Tibial artery (tissue), 4 donors: ENCODE data around the gene CRMP1.

Experiments
- DNase-seq, 2 donors: peaks; one replicate each; pipeline ENCODE4 v3.0.0-alpha.2; 2019
- H3K27ac ChIP-seq, 2 donors: fragments of 200-600 bp; sonication (generic) in 1 of 2; 1 replicate in 1 of 2; 2 replicates in 1 of 2; pipeline ENCODE4 v1.5.1; 2018 to 2019; ENCODE audit warnings: mild to moderate bottlenecking in 1 of 2
- H3K27me3 ChIP-seq, 2 donors: fragments of 200-600 bp; sonication (generic) in 1 of 2; one replicate each; pipeline versions ENCODE4 v1.5.1 to v1.6.0; 2016 to 2019
- H3K36me3 ChIP-seq, 3 donors: fragments of 200-600 bp; sonication (generic) in 2 of 3; one replicate each; pipeline ENCODE4 v1.5.1; 2016 to 2019; ENCODE audit warnings: mild to moderate bottlenecking in 2 of 3
- H3K4me1 ChIP-seq, 4 donors: fragments of 200-600 bp; sonication (generic) in 2 of 4; 1 replicate in 3 of 4; 2 replicates in 1 of 4; pipeline ENCODE4 v1.5.1; 2016 to 2019
- H3K4me3 ChIP-seq, 2 donors: fragments of 200-600 bp; sonication (generic) in 1 of 2; 1 replicate in 1 of 2; 2 replicates in 1 of 2; pipeline ENCODE4 v1.5.1; 2018 to 2019; ENCODE audit warnings: mild to moderate bottlenecking in 2 of 2
- H3K9me3 ChIP-seq, 3 donors: fragments of 200-600 bp; sonication (generic) in 1 of 3; one replicate each; pipeline ENCODE4 v1.5.1; 2016 to 2019
- intact Hi-C: fragments of 100-400 bp; cut with DNase I; formaldehyde crosslinking; loops from one replicate; pipeline ENCODE4 v1.15.0; 2023; ENCODE audit warnings: low total_unique reads
- TF ChIP-seq, protein P1 (sequence below), 2 experiments: fragments of 200-600 bp in 1 of 2; fragments of 450-650 bp in 1 of 2; IDR thresholded peaks; one replicate each; pipeline ENCODE4 v1.5.1; 2017 to 2019; ENCODE audit warnings: antibody characterized with exemption in 2 of 2, mild to moderate bottlenecking in 1 of 2, moderate library complexity in 1 of 2

The CRMP1 gene

DNA sequence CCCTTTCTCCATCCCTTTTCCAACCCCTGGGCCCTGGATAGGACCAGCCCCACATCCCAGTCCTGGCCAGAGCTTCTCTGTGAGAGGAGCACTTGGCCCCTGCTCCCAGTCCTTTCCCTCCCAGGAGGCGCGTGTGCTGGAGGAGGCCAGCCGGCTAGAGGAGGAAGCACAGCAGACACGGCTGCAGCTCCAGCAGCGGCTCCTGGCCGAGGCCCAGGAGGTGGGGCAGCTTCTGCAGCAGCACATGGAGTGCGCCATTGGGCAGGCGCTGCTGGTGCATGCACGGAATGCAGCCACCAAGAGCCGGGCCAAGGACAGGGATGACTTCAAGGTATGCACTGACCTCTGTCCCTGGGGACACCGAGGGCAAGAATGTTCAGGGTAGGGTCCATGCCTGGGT lies 94.4 kb downstream of the CRMP1 start:
- H3K27me3 ChIP-seq = no peaks in the 10 kb centered on the region
- no peak for DNase-seq
- H3K4me3 ChIP-seq = no peak overlapping the region
- intact Hi-C loops = no loop called here
- no peaks in the 10 kb centered on the region for H3K4me1 ChIP-seq
- H3K27ac ChIP-seq = no peak overlapping the region
- TF ChIP-seq, protein P1, sequence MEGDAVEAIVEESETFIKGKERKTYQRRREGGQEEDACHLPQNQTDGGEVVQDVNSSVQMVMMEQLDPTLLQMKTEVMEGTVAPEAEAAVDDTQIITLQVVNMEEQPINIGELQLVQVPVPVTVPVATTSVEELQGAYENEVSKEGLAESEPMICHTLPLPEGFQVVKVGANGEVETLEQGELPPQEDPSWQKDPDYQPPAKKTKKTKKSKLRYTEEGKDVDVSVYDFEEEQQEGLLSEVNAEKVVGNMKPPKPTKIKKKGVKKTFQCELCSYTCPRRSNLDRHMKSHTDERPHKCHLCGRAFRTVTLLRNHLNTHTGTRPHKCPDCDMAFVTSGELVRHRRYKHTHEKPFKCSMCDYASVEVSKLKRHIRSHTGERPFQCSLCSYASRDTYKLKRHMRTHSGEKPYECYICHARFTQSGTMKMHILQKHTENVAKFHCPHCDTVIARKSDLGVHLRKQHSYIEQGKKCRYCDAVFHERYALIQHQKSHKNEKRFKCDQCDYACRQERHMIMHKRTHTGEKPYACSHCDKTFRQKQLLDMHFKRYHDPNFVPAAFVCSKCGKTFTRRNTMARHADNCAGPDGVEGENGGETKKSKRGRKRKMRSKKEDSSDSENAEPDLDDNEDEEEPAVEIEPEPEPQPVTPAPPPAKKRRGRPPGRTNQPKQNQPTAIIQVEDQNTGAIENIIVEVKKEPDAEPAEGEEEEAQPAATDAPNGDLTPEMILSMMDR (IDR thresholded peaks at IDR 0.05) = no peak
- no peaks in the 10 kb centered on the region for H3K9me3 ChIP-seq
- peaks cover 41 to 89% (median 71%) of the 10 kb centered on the region in 3 donors for H3K36me3 ChIP-seq

DNA sequence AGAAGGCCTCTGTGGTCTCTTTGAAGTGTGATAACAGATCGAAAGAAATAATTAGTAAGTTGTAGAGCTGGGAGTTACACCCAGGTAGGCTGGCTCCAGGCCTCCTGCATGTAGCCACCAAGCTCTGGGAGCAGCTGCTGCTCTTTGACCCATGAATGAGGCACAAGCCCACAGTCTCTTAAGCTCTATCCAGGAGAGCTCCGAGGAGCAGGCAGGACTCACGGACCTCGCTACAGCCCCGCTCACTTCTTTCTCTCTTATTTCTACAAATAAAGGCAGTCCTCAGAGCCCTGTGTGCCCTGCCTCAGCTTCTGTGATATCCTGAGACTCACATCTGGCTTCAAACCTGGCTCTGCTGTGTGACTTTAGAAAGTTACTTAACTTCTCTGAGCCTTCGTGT lies 95.0 kb downstream of the CRMP1 start:
- no peaks in the 10 kb centered on the region for H3K4me1 ChIP-seq
- no peak overlapping the region for H3K4me3 ChIP-seq
- DNase-seq = no peak
- intact Hi-C loops = no loop called here
- H3K27ac ChIP-seq = no peak overlapping the region
- H3K36me3 ChIP-seq = peaks cover 37 to 85% (median 72%) of the 10 kb centered on the region in 3 donors
- H3K27me3 ChIP-seq = no peaks in the 10 kb centered on the region
- TF ChIP-seq, protein P1 (IDR thresholded peaks at IDR 0.05) = no peak
- no peaks in the 10 kb centered on the region for H3K9me3 ChIP-seq

DNA sequence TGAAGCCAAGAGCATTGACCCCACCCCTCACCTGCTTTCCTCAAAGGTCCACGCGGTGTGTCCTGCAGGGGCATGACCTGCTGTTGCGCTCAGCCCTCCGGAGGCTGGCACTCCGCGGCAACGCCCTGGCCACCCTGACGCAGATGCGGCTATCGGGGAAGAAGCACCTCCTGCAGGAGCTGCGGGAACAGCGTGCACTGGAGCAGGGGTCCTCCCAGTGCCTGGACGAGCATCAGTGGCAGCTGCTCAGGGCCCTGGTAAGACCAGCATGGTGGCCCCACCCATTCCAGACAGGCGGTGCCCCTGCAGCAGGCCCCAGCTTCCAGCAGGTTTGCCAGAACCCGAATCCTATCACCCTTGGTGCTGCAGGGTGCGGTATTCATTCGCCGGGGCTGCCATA lies 95.9 kb downstream of the CRMP1 start:
- Histone ChIP-seq H3K4me1 (no peaks in the 10 kb centered on the region), H3K4me3 (no peak overlapping the region), H3K27ac (no peak overlapping the region), H3K9me3 (no peaks in the 10 kb centered on the region), H3K27me3 (no peaks in the 10 kb centered on the region), H3K36me3 (peaks cover 31 to 76% (median 64%) of the 10 kb centered on the region in 3 donors)
- no peak for DNase-seq
- TF ChIP-seq, protein P1 (IDR thresholded peaks at IDR 0.05) = no peak
- intact Hi-C loops = no loop called here

DNA sequence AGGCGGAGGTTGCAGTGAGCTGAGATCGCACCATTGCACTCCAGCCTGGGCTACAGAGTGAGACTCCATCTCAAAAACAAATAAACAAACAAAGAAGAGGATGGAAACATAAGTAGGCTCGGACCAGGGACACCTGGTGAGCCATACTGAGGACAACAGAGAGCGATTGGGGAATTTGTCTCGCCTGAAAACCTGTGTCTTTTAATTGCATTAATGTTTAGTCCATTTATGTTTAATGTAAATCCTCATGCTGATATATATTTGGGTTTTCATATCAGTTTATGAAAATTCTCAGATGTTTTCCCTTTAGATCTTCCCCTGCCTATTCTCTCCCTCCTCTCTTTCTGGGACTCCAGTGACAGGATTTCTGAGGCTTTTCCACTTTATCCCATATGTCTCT lies 97.3 kb downstream of the CRMP1 start:
- no peak overlapping the region for H3K27ac ChIP-seq
- H3K4me1 ChIP-seq = no peaks in the 10 kb centered on the region
- no peak for DNase-seq
- H3K27me3 ChIP-seq = no peaks in the 10 kb centered on the region
- H3K4me3 ChIP-seq = no peak overlapping the region
- intact Hi-C loops = no loop called here
- TF ChIP-seq, protein P1 (IDR thresholded peaks at IDR 0.05) = no peak
- H3K9me3 ChIP-seq = no peaks in the 10 kb centered on the region
- H3K36me3 ChIP-seq = peaks cover 31 to 69% (median 53%) of the 10 kb centered on the region in 3 donors

DNA sequence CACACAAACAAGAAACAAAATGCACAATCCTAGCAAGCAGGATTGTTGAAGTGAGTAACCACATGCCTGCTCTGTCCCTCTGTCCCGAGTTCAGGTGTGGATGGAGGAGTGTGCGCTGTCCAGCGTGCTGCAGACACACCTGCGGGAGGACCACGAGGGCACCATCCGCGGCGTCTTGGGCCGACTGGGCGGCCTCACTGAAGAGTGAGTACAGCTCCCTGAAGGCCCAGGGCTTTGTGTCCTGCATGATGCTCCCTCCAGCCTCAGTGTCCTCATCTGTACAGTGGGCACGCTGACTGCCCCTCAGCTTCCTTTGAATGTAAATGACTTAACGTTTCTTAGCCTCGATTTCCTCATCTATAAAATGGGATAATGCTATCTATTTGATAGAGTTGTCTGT lies 99.4 kb downstream of the CRMP1 start:
- Histone ChIP-seq H3K4me1 (no peaks in the 10 kb centered on the region), H3K9me3 (no peaks in the 10 kb centered on the region), H3K27me3 (no peaks in the 10 kb centered on the region), H3K4me3 (no peak overlapping the region), H3K27ac (no peak overlapping the region), H3K36me3 (peaks cover 26 to 60% (median 49%) of the 10 kb centered on the region in 3 donors)
- TF ChIP-seq, protein P1 (IDR thresholded peaks at IDR 0.05) = no peak
- DNase-seq = peak in 1 of 2 donors; percentile 10
- intact Hi-C loops = loop anchor here (5.0 kb wide), 1 partner anchor 796 kb away; no protein-coding TSS in a partner anchor

DNA sequence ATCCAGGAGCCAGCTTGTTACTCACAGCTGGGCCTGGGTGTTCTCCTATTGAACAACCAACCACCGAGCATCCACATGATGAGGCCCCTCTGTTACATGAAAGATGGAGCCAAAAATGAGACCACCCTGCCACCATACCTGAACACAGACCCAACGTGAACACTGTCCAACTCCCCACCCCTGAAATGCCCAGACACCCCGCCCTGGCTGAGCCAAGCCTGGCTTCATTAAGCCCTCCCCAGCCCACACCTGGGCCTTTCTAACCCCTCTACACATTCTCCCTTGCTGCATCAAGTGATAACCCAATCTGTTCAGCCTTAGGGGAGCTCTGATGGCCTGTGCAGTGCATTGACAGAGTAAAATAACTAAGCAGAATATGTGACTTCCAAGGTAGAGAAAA lies 101.2 kb downstream of the CRMP1 start:
- no peaks in the 10 kb centered on the region for H3K27me3 ChIP-seq
- H3K36me3 ChIP-seq = peaks cover 18 to 60% (median 53%) of the 10 kb centered on the region in 3 donors
- no peaks in the 10 kb centered on the region for H3K9me3 ChIP-seq
- DNase-seq = peak in 1 of 2 donors; percentile 42
- no peaks in the 10 kb centered on the region for H3K4me1 ChIP-seq
- H3K4me3 ChIP-seq = no peak overlapping the region
- H3K27ac ChIP-seq = no peak overlapping the region
- TF ChIP-seq, protein P1 (IDR thresholded peaks at IDR 0.05) = no peak
- intact Hi-C loops = loop anchor here (5.0 kb wide), 1 partner anchor 794 kb away; no protein-coding TSS in a partner anchor
